COR-L47 (cell line): ENCODE results near the gene PLEK.
"Not testable (repeated sequence)": the region's sequence is repeated elsewhere in the genome, so short reads cannot be mapped to it uniquely, and the experiment has no call there.

Experiments
- DNase-seq: peaks from one replicate; lab custom pipeline; 2025; lab: John Stamatoyannopoulos, UW

Gene PLEK, protein sequence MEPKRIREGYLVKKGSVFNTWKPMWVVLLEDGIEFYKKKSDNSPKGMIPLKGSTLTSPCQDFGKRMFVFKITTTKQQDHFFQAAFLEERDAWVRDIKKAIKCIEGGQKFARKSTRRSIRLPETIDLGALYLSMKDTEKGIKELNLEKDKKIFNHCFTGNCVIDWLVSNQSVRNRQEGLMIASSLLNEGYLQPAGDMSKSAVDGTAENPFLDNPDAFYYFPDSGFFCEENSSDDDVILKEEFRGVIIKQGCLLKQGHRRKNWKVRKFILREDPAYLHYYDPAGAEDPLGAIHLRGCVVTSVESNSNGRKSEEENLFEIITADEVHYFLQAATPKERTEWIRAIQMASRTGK

DNA sequence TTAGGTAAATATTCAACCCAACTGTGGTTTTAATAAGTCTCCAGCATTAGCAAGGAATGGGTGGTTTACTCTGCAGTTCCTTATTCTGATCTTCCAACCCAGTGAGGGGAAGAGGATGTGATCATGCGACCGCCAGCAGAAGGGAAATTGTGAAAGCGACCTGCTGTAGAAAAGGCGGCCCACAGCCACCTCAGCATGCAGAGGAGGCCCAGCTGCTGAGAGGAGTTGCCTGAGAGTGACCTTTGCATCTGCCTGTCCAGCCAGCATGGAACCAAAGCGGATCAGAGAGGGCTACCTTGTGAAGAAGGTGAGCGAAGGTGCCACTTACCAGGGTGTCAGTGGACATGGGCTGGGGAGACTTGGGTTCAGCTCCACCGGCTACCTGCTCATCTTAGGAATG, at the start of gene PLEK:
PLEK (plus strand) TSS at position 196 of the 400 bp plus-strand sequence; CDS start at position 266, 70 bp downstream.
- no peak for DNase-seq

GRCh38 chr2:68316111-68316510, 49.0 kb upstream of the PLEK start:
- no peak for DNase-seq

DNA sequence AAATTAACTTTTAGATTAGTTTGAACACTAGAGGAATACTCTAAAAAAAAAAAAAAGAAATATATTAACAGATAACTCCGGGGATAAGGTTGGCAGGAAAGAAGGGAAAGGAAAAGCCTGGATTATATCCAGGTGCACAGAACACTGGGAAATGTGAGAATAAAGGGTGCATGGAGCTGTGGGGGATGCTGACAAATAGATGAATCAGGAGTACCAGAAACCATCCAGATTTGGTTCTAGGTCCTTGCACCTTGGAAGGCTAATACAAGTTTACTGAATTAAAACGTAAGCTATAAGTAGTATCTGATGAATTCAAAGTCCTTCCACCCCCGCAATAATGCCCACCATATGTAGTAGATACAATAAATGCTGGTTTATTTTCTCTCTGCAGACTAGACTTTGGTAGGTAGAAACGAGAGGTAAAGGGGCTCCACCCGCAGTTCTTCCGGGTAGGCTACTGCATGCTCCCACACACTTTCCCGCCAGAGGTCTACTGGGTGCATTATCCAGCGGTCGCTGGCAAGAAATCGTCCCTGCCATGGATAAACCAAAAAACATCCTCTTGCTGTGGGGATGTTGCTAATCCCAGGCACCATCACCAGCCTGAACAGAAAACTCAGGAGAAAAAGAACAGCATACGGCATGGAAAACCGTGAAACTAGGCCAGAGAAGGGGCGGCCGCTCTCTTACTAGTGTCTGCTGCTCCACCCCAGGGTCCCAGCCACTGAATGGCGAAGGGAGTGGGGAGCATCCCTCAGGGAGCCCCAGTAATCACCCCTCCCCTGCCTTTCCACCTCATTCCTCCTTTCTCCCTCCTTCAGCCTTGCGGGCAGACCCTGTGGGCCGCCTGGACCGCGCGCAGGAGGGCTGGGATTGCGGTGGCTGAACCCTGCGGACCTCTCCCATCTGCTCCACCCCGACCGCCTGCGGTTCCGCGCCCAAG, 46.8 kb upstream of the PLEK start:
- no peak for DNase-seq

GRCh38 chr2:68318914-68319397, 46.1 kb upstream of the PLEK start:
- DNase-seq, result no peak

GRCh38 chr2:68319398-68320117, 45.5 kb upstream of the PLEK start, which contains the start of gene CNRIP1:
TSS of gene CNRIP1 (minus strand) at chr2:68319949. CDS start at chr2:68319400, 549 bp downstream.
- peak; percentile 88 for DNase-seq

GRCh38 chr2:68320118-68320641, 44.9 kb upstream of the PLEK start:
- peak; percentile 69 for DNase-seq

DNA sequence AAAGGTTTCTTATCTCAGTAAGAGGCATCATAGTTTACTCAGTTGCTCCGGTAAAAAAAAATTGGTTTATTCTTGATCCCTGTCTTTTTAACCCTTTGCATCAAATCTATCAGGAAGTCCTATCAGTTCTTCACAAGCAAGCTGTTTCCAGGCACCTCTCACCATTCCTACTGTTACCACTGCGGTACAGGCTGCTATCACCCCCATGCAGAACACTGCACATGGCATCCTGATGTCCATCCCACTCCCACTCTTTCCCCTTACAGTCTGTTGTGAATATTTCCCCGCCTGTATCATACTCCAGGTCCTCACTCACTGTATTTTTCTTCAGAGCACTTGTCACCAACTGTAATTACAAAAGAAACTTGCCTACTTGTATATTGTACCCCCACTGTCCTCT, 40.0 kb upstream of the PLEK start:
- no peak for DNase-seq

DNA sequence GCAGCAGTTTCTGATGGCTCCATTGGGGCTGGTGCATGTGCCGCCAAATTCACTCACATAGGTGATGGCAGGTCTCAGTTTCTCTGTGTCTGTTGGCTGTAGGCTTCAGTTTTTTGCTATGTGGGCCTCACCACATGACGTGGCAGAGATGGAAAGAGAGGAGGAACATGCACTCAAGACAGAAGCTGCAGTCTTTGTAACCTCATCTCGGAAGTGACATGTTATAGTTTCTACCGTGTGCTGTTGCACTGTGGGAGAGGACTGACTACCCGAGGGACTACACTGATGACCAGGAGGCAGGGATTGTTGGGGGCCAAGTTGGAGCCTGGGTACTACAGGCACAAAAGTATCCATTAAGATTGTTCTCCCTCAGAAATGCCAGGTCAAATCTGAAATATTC, 36.2 kb upstream of the PLEK start:
- no peak for DNase-seq

- DNase-seq, result no peak
Observed at GRCh38 chr2:68330691-68331090, 34.4 kb upstream of the PLEK start.

DNA sequence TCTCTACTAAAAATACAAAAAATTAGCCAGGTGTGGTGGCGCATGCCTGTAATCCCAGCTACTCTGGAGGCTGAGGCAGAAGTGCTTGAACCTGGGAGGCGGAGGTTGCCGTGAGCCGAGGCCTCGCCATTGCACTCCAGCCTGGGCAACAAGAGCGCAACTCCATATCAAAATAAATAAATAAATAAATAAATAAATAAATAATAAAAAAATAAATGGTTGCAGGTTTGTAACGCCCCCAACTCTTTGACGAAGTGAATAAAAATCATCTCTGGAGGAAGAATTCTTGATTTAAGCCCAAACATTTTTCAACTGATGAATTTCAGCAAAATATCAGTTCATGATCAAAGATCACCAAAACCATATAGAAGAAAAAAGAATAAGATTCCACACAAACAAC, 32.1 kb upstream of the PLEK start:
- DNase-seq, result no peak

GRCh38 chr2:68333931-68334330, 31.2 kb upstream of the PLEK start:
- no peak for DNase-seq

DNA sequence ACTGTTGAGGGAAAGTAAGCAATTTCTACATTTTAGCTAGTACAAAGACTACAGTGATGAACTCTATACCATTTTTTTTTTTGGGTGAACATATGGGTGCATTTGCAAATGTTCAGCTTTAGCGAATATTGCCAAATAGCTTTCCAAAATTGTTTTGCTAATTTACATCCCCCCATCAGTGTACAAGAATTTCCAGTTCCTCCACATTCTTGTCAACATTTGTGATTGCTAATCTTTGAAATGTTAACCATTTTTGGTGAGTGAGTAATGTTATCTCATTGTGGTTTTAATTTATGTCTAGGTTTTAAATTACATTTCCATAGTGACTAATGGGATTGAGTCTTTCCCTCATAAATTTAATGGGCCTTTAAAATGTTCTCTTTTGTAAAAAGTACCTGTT, 28.9 kb upstream of the PLEK start:
- DNase-seq, result no peak

DNA sequence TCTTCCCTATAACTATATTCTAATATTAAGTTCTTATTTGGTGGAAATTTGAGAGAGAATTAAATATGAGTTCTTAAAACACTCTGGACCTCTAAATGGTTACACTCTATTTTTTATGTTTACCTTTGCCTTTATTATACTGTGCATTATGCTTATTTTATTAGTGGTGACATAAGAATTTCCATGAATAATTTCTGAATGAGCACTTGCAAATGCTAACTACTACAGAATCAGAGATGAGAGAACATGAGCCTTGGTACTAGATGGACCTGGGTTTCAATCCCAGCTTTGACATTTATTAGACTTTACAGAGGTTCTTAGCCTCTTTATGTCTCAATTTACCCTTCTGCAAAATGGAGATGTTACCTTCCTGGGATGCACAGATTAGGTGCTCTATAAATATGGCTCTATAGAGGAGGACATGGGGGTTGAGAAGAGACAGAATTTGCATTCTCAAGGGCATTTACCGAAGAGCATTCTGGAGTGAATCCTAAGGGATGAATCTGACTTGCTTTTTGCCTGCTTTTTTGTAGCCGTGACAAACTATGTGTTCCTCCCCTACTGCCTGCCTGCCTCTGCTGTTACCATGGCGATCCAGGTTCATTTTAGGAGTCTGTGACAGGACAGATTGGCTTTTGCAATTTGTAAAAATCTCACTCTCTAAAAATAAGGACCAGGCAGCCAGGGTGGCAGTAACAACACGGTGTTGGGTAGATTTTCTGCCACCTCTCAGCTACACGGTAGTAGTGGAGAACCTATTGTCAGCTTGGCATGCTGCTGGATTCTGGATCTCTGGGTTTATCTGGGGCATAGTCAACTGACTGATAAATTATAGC, 24.6 kb upstream of the PLEK start:
- no peak for DNase-seq

GRCh38 chr2:68341062-68341329, 24.1 kb upstream of the PLEK start:
- no peak for DNase-seq

DNA sequence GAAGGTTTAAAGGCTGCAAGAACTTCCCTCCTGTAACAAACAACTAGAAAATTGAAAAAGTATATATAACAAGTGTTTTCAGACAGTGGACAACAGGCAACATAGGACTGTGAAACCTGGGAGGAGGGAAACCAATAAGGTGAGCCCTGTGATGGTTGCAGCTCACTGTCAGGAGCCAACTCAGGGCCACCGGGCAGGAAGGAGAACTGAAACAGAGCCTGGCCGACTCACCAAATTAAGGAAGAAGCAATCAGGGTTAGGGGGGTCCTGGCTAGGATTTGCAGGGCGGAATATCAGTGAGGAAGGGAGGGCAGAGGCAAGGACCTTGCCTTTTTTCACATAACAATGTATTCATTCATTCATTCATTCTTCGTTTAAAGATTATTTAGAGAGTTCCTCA, 23.5 kb upstream of the PLEK start:
- DNase-seq, result no peak

GRCh38 chr2:68342470-68342869, 22.6 kb upstream of the PLEK start:
- no peak for DNase-seq

GRCh38 chr2:68344031-68344430, 21.1 kb upstream of the PLEK start:
- no peak for DNase-seq

GRCh38 chr2:68345129-68345875, 19.8 kb upstream of the PLEK start:
- DNase-seq, result no peak

DNA sequence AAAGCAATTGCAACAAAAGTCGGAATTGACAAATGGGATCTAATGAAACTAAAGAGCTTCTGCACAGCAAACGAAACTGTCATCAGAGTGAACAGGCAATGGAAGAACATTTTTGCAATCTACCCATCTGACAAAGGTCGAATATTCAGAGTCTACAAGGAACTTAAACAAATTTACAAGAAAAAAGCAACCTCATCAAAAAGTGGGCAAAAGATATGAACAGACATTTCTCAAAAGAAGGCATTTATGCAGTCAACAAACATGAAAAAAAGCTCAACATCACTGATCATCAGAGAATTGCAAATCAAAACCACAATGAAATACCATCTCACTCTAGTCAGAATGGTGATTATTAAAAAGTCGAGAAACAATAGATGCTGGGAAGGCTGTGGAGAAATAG, 16.0 kb upstream of the PLEK start:
- not testable (repeated sequence) for DNase-seq

GRCh38 chr2:68351997-68352396, 13.1 kb upstream of the PLEK start:
- DNase-seq, result no peak
